Subcutaneous adipose tissue (tissue), 4 donors: ENCODE data around the gene MAP2K5. TPM values are rescaled to one million over a fixed set of nuclear protein-coding genes. Genes with fewer than 3 reads are reported as not detected.

ENCODE experiments used
- total RNA-seq, 4 donors: library from RNA; depleted of rRNA; stranded (reverse); fragments of >200 nt; gene quantifications; one replicate each; pipeline ENCODE4 v1.1.0, GENCODE V29; 2016
- TF ChIP-seq, protein P1 (sequence below): fragments of 450-650 bp; IDR thresholded peaks from one replicate; pipeline ENCODE4 v1.5.1; 2016; ENCODE audit warnings: low read depth, mild to moderate bottlenecking, control low read depth, antibody characterized with exemption, moderate library complexity

Gene MAP2K5
- total RNA-seq, 4 donors from 2014 or later: 20.7 to 23.4 (median 22.3) TPM

- TF ChIP-seq, protein P1, sequence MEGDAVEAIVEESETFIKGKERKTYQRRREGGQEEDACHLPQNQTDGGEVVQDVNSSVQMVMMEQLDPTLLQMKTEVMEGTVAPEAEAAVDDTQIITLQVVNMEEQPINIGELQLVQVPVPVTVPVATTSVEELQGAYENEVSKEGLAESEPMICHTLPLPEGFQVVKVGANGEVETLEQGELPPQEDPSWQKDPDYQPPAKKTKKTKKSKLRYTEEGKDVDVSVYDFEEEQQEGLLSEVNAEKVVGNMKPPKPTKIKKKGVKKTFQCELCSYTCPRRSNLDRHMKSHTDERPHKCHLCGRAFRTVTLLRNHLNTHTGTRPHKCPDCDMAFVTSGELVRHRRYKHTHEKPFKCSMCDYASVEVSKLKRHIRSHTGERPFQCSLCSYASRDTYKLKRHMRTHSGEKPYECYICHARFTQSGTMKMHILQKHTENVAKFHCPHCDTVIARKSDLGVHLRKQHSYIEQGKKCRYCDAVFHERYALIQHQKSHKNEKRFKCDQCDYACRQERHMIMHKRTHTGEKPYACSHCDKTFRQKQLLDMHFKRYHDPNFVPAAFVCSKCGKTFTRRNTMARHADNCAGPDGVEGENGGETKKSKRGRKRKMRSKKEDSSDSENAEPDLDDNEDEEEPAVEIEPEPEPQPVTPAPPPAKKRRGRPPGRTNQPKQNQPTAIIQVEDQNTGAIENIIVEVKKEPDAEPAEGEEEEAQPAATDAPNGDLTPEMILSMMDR: no peak
Observed at GRCh38 chr15:67807836-67808235, 265.3 kb downstream of the MAP2K5 start.

- TF ChIP-seq, protein P1: no peak
Observed at GRCh38 chr15:67808821-67809220, 266.3 kb downstream of the MAP2K5 start.

DNA sequence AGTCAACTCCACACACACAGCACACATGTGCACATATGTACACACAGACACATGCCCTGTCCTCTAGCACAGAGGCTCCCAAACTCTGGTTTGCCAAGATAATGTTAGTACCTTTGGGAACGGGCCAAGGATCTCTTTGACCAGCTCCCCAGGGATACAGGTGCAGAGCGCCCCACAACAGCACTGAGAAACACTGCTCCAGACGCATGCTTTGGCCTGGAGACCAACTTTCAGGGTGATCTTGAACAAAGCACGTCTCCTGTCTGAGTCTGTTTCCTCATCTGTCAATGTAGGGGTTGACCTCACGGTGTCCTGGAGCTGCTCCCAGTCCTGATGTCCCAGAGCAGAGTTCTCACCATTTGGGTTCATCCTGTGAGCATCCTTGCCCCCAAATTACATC is 266.9 kb downstream of the MAP2K5 start:
- TF ChIP-seq, protein P1: no peak

DNA sequence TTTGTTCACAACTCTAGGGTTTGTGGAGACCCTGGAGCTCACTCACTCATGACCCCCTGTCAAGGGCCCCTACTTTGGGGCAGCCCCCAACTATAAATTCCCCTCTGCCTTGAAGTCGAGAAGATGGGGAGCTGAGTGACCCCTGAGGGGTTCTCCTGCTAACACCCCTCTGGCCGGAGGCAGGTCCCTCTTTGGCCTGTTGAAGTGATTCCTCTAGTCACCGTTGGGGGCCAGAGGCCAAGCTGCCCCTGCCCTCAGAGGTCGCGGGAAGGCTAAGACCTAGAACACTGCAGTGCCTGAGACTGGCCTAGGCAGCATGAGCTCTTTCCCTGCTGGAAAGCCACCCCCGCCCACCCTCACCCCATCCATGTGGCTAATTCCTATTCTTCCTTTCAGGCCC is 267.4 kb downstream of the MAP2K5 start:
- TF ChIP-seq, protein P1: no peak

GRCh38 chr15:67812241-67812644 is 269.7 kb downstream of the MAP2K5 start:
- TF ChIP-seq, protein P1: no peak

DNA sequence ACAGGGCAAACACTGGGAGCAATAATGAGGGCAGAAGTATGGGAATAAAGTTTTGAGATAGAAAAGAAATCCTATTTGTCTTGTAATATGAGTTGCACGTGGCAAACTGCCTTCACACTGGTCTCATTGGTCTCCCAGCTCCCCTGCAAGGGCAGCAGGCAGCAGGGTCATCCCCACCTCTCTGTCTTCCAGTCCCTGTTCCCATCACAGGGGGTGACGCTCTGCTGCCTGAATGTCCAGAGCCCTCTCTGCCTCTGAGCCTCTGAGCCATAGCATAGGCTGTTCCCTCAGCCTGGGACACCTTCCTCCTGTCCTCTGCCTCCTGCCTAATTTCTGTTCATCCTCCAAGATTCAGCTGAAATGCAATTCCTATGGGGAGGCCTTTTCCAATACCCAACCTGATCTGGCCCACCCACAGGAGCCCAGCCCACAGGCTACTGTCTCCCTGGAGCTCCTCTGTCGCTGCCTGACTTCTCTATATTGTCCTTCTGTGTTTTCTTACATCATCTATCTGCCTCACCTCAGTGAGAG is 270.7 kb downstream of the MAP2K5 start:
- TF ChIP-seq, protein P1: no peak

- TF ChIP-seq, protein P1: no peak
Observed at GRCh38 chr15:67815036-67815592, 272.6 kb downstream of the MAP2K5 start.
